NT2/D1 (cell line): Measurements from ENCODE around the gene RPS6KA2.

ENCODE experiments used
- SUZ12 ChIP-seq: IDR thresholded peaks from 2 replicates; pipeline ENCODE4 v1.6.1; 2011; ENCODE audit not compliant: insufficient read length, insufficient read depth; ENCODE audit errors: extremely low read depth
- YY1 ChIP-seq: IDR thresholded peaks from 2 replicates; pipeline ENCODE4 v1.6.1; 2011; ENCODE audit not compliant: insufficient read length, insufficient read depth
- ZNF274 ChIP-seq: IDR thresholded peaks from 2 replicates; pipeline ENCODE4 v1.6.1; 2011; ENCODE audit warnings: mild to moderate bottlenecking, low read depth, low read length

DNA sequence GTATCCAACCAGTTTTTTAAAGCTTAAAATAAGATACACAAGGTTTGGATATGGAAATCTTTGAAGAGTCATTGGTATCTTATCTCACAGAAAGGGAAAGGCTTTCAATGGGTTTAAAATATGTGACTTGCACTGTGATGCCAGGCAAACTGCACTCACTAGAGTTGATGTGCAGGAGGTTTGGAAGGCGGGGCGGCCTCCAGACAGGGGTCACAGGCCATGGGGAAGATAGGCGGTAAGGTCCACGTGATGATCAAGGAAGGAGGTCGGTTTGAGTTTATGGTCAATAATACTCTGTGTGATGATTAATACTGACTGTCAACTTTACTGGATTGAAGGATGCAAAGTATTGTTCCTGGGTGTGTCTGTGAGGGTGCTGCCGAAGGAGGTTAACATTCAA, 31.1 kb downstream of the RPS6KA2 start:
- no peak for TF ChIP-seq SUZ12
- TF ChIP-seq YY1: no peak
- no peak for TF ChIP-seq ZNF274
